Measurements from ENCODE around the gene TPSG1. TPM values are rescaled to one million over a fixed set of nuclear protein-coding genes. Genes with fewer than 3 reads are reported as not detected.
"Not testable (repeated sequence)": the region's sequence is repeated elsewhere in the genome, so short reads cannot be mapped to it uniquely, and the experiment has no call there.

Gene TPSG1
- total RNA-seq, 1 experiment from 2014 or later: not detected

- CTCF ChIA-PET; POLR2A ChIA-PET (ENCODE audit: low non-redundant PET): not testable (repeated sequence)
These were observed 16.0 kb upstream of the TPSG1 start for GRCh38 chr16:1241081-1241480.

DNA sequence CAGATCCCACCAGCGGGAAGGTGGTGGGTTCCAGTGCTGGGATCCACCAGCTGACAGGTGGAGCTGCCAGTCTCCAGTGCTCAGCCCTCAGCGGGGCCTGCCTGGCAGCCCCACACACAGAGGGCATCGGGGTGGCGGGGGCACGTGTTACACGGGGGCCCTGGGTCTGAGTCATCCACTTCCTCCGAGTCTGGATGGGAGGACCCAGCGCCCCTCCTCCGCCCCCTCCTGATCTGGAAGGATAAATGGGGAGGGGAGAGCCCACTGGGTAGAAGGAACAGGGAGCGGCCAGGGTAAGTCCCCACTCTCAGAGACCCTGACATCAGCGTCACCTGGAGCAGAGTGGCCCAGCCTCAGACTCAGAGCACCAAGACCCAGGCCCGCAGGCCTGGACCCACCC, 15.4 kb upstream of the TPSG1 start, which contains the start of gene TPSAB1:
Gene TPSAB1, plus strand, starts transcription at position 270 of the 400 bp plus-strand sequence. CDS start 234 bp downstream, outside the sequence.
- H3K27ac ChIP-seq (ENCODE audit: low read depth, low read length, poor library complexity, severe bottlenecking); H3K4me3 ChIP-seq (ENCODE audit: low read depth, low read length, poor library complexity, severe bottlenecking); POLR2A ChIA-PET (ENCODE audit: low non-redundant PET); DNase-seq (ENCODE audit: low spot score); BruUV-seq (replicated peaks); H3K9me3 ChIP-seq (ENCODE audit: low read depth, low read length, poor library complexity, severe bottlenecking); CTCF ChIA-PET; H3K36me3 ChIP-seq (ENCODE audit: insufficient read depth, low read length, poor library complexity, severe bottlenecking); H3K27me3 ChIP-seq (replicated peaks; ENCODE audit: insufficient read depth, low read depth, low read length, poor library complexity); H3K4me1 ChIP-seq (ENCODE audit: insufficient read depth, low read length, poor library complexity, severe bottlenecking); intact Hi-C loops (cut with micrococcal nuclease; ENCODE audit: unreplicated experiment): not testable (repeated sequence)

More at GRCh38 chr16:1241081-1241480, 16.0 kb upstream of the TPSG1 start:
- H3K27ac ChIP-seq (ENCODE audit: low read depth, low read length, poor library complexity, severe bottlenecking); H3K27me3 ChIP-seq (replicated peaks; ENCODE audit: insufficient read depth, low read depth, low read length, poor library complexity); H3K9me3 ChIP-seq (ENCODE audit: low read depth, low read length, poor library complexity, severe bottlenecking); BruUV-seq (replicated peaks); DNase-seq (ENCODE audit: low spot score); H3K4me3 ChIP-seq (ENCODE audit: low read depth, low read length, poor library complexity, severe bottlenecking); intact Hi-C loops (cut with micrococcal nuclease; ENCODE audit: unreplicated experiment); H3K36me3 ChIP-seq (ENCODE audit: insufficient read depth, low read length, poor library complexity, severe bottlenecking): not testable (repeated sequence)
- peaks cover 11% of the 10 kb centered on the region for H3K4me1 ChIP-seq (ENCODE audit: insufficient read depth, low read length, poor library complexity, severe bottlenecking)

GRCh38 chr16:1239575-1239974, 14.5 kb upstream of the TPSG1 start:
- H3K9me3 ChIP-seq (ENCODE audit: low read depth, low read length, poor library complexity, severe bottlenecking); intact Hi-C loops (cut with micrococcal nuclease; ENCODE audit: unreplicated experiment); H3K27ac ChIP-seq (ENCODE audit: low read depth, low read length, poor library complexity, severe bottlenecking); POLR2A ChIA-PET (ENCODE audit: low non-redundant PET); BruUV-seq (replicated peaks); CTCF ChIA-PET; H3K27me3 ChIP-seq (replicated peaks; ENCODE audit: insufficient read depth, low read depth, low read length, poor library complexity); H3K4me1 ChIP-seq (ENCODE audit: insufficient read depth, low read length, poor library complexity, severe bottlenecking); H3K4me3 ChIP-seq (ENCODE audit: low read depth, low read length, poor library complexity, severe bottlenecking); DNase-seq (ENCODE audit: low spot score); H3K36me3 ChIP-seq (ENCODE audit: insufficient read depth, low read length, poor library complexity, severe bottlenecking): not testable (repeated sequence)

DNA sequence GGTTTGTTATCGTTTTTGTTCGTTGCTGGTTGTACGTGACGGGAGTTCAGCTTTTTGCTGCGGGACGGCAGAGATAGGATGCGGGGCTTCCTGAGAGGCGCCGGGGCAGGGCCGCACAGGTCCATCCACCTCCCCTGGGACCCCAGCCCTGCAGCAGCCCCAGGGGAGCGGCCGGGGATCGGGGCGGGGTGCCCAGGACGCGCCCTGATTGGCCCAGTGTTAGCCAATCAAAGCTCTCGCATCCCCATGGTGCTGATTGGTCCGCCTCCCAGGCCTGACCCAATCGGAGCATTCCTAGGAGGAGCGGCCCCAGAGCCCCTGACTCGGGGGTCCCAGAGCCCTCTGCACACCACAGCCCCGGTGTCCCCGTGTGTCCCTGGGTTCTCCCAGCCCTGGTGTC, 13.8 kb upstream of the TPSG1 start:
- BruUV-seq (replicated peaks); H3K27me3 ChIP-seq (replicated peaks; ENCODE audit: insufficient read depth, low read depth, low read length, poor library complexity); intact Hi-C loops (cut with micrococcal nuclease; ENCODE audit: unreplicated experiment); H3K4me1 ChIP-seq (ENCODE audit: insufficient read depth, low read length, poor library complexity, severe bottlenecking); POLR2A ChIA-PET (ENCODE audit: low non-redundant PET); H3K36me3 ChIP-seq (ENCODE audit: insufficient read depth, low read length, poor library complexity, severe bottlenecking); H3K9me3 ChIP-seq (ENCODE audit: low read depth, low read length, poor library complexity, severe bottlenecking); H3K4me3 ChIP-seq (ENCODE audit: low read depth, low read length, poor library complexity, severe bottlenecking): not testable (repeated sequence)
- H3K27ac ChIP-seq (ENCODE audit: low read depth, low read length, poor library complexity, severe bottlenecking): peak overlapping the region; percentile 45
- peak; percentile 55 for DNase-seq (ENCODE audit: low spot score)
- CTCF ChIA-PET: interaction anchor here (0.6 kb wide), 1 partner anchor 280 kb away, joined by 5 read pairs; no protein-coding TSS in a partner anchor

DNA sequence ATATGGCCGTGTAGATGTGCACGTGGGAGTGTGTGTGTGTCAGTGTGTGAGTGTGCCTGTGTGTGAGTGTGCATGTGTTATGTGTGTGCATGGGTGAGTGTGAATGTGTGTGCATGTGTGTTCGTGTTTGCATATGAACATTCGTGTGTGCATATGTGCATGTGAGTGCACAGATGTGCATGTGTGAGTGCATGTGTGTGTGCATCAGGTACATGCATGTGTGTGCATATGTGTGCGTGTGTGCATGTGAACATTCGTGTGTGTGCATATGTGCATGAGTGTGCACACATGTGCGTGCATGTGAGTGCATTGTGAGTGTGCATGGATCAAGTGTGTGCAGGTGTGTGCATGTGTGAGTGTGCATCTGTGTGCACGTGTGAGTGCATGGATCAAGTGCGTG, 12.9 kb upstream of the TPSG1 start:
- ChIA-PET POLR2A (ENCODE audit: low non-redundant PET) (no interaction called here), CTCF (no interaction called here)
- no peaks in the 10 kb centered on the region for H3K36me3 ChIP-seq (ENCODE audit: insufficient read depth, low read length, poor library complexity, severe bottlenecking)
- BruUV-seq (replicated peaks): no TSS peak
- intact Hi-C loops (cut with micrococcal nuclease; ENCODE audit: unreplicated experiment): no loop called here
- no peak overlapping the region for H3K4me3 ChIP-seq (ENCODE audit: low read depth, low read length, poor library complexity, severe bottlenecking)
- H3K9me3 ChIP-seq (ENCODE audit: low read depth, low read length, poor library complexity, severe bottlenecking): no peaks in the 10 kb centered on the region
- no peak for DNase-seq (ENCODE audit: low spot score)
- no peak overlapping the region for H3K27ac ChIP-seq (ENCODE audit: low read depth, low read length, poor library complexity, severe bottlenecking)
- peaks cover 4% of the 10 kb centered on the region for H3K4me1 ChIP-seq (ENCODE audit: insufficient read depth, low read length, poor library complexity, severe bottlenecking)
- TF ChIP-seq, protein P1, sequence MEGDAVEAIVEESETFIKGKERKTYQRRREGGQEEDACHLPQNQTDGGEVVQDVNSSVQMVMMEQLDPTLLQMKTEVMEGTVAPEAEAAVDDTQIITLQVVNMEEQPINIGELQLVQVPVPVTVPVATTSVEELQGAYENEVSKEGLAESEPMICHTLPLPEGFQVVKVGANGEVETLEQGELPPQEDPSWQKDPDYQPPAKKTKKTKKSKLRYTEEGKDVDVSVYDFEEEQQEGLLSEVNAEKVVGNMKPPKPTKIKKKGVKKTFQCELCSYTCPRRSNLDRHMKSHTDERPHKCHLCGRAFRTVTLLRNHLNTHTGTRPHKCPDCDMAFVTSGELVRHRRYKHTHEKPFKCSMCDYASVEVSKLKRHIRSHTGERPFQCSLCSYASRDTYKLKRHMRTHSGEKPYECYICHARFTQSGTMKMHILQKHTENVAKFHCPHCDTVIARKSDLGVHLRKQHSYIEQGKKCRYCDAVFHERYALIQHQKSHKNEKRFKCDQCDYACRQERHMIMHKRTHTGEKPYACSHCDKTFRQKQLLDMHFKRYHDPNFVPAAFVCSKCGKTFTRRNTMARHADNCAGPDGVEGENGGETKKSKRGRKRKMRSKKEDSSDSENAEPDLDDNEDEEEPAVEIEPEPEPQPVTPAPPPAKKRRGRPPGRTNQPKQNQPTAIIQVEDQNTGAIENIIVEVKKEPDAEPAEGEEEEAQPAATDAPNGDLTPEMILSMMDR (conservative IDR thresholded peaks at IDR 0.05; ENCODE audit: low read depth, low read length): no peak
- no peak for TF ChIP-seq EZH2 (IDR thresholded peaks at IDR 0.05; ENCODE audit: borderline replicate concordance, low read depth, low read length, poor library complexity, severe bottlenecking)
- no peaks in the 10 kb centered on the region for H3K27me3 ChIP-seq (replicated peaks; ENCODE audit: insufficient read depth, low read depth, low read length, poor library complexity)

DNA sequence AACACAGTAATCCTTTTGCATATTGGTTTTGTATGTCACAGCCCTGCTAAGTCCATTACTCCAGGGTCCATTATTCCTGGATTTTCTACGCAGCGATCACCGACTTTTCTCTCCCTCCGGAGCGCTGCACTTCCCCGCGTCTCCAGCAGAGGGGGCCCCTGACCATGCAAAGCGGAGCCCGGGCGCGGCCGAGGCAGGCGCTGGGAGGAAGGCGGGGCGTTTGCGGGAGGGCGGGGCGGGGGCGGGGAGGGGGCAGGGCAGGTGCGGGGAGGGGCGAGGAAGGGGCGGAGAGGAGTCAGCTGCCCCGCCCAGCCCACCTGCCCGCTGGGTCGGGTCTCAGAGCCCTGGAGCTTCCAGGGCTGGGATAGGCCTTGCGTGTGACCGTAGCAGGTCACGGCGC, 11.6 kb upstream of the TPSG1 start:
- intact Hi-C loops (cut with micrococcal nuclease; ENCODE audit: unreplicated experiment); H3K36me3 ChIP-seq (ENCODE audit: insufficient read depth, low read length, poor library complexity, severe bottlenecking); H3K9me3 ChIP-seq (ENCODE audit: low read depth, low read length, poor library complexity, severe bottlenecking); DNase-seq (ENCODE audit: low spot score); POLR2A ChIA-PET (ENCODE audit: low non-redundant PET); H3K4me3 ChIP-seq (ENCODE audit: low read depth, low read length, poor library complexity, severe bottlenecking); H3K4me1 ChIP-seq (ENCODE audit: insufficient read depth, low read length, poor library complexity, severe bottlenecking); H3K27ac ChIP-seq (ENCODE audit: low read depth, low read length, poor library complexity, severe bottlenecking); BruUV-seq (replicated peaks); CTCF ChIA-PET; H3K27me3 ChIP-seq (replicated peaks; ENCODE audit: insufficient read depth, low read depth, low read length, poor library complexity): not testable (repeated sequence)

DNA sequence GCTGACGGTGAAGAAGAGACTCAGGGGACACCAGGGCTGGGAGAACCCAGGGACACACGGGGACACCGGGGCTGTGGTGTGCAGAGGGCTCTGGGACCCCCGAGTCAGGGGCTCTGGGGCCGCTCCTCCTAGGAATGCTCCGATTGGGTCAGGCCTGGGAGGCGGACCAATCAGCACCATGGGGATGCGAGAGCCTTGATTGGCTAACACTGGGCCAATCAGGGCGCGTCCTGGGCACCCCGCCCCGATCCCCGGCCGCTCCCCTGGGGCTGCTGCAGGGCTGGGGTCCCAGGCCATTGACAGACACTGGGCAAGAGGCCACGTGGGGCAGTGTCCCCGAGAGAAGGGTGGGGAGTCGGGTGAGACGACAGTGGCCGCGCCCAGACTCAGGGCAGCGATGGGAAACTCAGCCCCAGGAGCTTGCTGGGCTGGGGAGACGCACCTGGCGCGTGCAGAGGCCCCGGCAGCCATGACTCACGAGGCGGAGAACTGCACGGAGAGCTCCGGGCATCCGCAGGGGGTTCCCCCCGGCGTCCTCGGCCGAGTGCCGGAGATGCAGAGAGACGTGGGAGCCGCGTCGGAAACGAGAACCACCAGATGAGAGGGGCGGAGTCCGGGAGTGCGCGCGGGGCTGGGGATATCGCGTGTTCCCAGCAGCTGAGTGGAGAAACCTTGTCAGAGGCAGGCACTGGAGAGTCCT, 7.1 kb upstream of the TPSG1 start:
- H3K36me3 ChIP-seq (ENCODE audit: insufficient read depth, low read length, poor library complexity, severe bottlenecking); H3K27ac ChIP-seq (ENCODE audit: low read depth, low read length, poor library complexity, severe bottlenecking); POLR2A ChIA-PET (ENCODE audit: low non-redundant PET); intact Hi-C loops (cut with micrococcal nuclease; ENCODE audit: unreplicated experiment); BruUV-seq (replicated peaks); DNase-seq (ENCODE audit: low spot score); H3K4me3 ChIP-seq (ENCODE audit: low read depth, low read length, poor library complexity, severe bottlenecking); H3K4me1 ChIP-seq (ENCODE audit: insufficient read depth, low read length, poor library complexity, severe bottlenecking); H3K9me3 ChIP-seq (ENCODE audit: low read depth, low read length, poor library complexity, severe bottlenecking); H3K27me3 ChIP-seq (replicated peaks; ENCODE audit: insufficient read depth, low read depth, low read length, poor library complexity); CTCF ChIA-PET: not testable (repeated sequence)

All from A673 (cell line).